Activated CD4-positive, CD25-positive, alpha-beta regulatory T cell treated with anti-CD3 and anti-CD28 coated beads, Interleukin-2, amount 50 U/mL, for 24 hours (primary cell): ENCODE measurements around the gene XRCC5.
A peak's percentile ranks its signal among the peaks of the same experiment; 100 is the strongest.
"Not testable (repeated sequence)": the region's sequence is repeated elsewhere in the genome, so short reads cannot be mapped to it uniquely, and the experiment has no call there.

Source experiments
- ATAC-seq, 2 donors: fragments of 150-1000 bp; cut with Tn5 transposase; one replicate each; pipeline ENCODE4 v1.10.0; 2021; ENCODE audit warnings: mild to moderate bottlenecking in 1 of 2, moderate library complexity in 1 of 2

XRCC5 gene

GRCh38 chr2:216108967-216109921 is at the start of gene XRCC5:
TSS of gene XRCC5 (plus strand) at chr2:216109348. CDS start at chr2:216109437, 89 bp downstream.
- peak; percentile 69 to 70 for ATAC-seq

GRCh38 chr2:216064014-216064630 is 45.0 kb upstream of the XRCC5 start:
- ATAC-seq, result no peak

- ATAC-seq, result no peak
These were observed 44.5 kb upstream of the XRCC5 start for GRCh38 chr2:216064665-216065064.

- no peak for ATAC-seq
These were observed 42.9 kb upstream of the XRCC5 start for GRCh38 chr2:216066230-216066629.

- ATAC-seq, result no peak
These were observed 40.1 kb upstream of the XRCC5 start for GRCh38 chr2:216069028-216069427.

GRCh38 chr2:216070195-216070594 is 39.0 kb upstream of the XRCC5 start:
- no peak for ATAC-seq

GRCh38 chr2:216071111-216071851 is 37.9 kb upstream of the XRCC5 start:
- ATAC-seq, result no peak

- no peak for ATAC-seq
These were observed 36.7 kb upstream of the XRCC5 start for GRCh38 chr2:216072473-216072872.

- ATAC-seq, result peak in 1 of 2 donors; percentile 33
These were observed 35.4 kb upstream of the XRCC5 start for GRCh38 chr2:216073773-216074172.

- no peak for ATAC-seq
These were observed 34.8 kb upstream of the XRCC5 start for GRCh38 chr2:216074380-216074779.

GRCh38 chr2:216074794-216075193 is 34.4 kb upstream of the XRCC5 start:
- ATAC-seq, result no peak

GRCh38 chr2:216075510-216076485 is 33.4 kb upstream of the XRCC5 start:
- ATAC-seq, result no peak

- no peak for ATAC-seq
These were observed 30.4 kb upstream of the XRCC5 start for GRCh38 chr2:216078776-216079175.

- ATAC-seq, result not testable (repeated sequence)
These were observed 29.1 kb upstream of the XRCC5 start for GRCh38 chr2:216080048-216080447.

- ATAC-seq, result no peak
These were observed 28.1 kb upstream of the XRCC5 start for GRCh38 chr2:216081012-216081411.

GRCh38 chr2:216081487-216082116 is 27.5 kb upstream of the XRCC5 start, which contains the start of the genes PECR and TMEM169:
TSS of gene PECR (minus strand) at chr2:216081809. CDS start at chr2:216081741, 68 bp downstream.
TSS of gene TMEM169 (plus strand) at chr2:216081919. CDS start at chr2:216095964, 14,045 bp downstream.
- peak; percentile 92 to 93 for ATAC-seq

- peak; percentile 5 to 8 for ATAC-seq
These were observed 26.9 kb upstream of the XRCC5 start for GRCh38 chr2:216082117-216082711.

GRCh38 chr2:216082805-216083204 is 26.3 kb upstream of the XRCC5 start:
- ATAC-seq, result no peak

- ATAC-seq, result no peak
These were observed 25.5 kb upstream of the XRCC5 start for GRCh38 chr2:216083464-216084281.

GRCh38 chr2:216084547-216084946 is 24.6 kb upstream of the XRCC5 start:
- ATAC-seq, result peak in 1 of 2 donors; percentile 23
